Neural progenitor cell (in vitro differentiated cells): ENCODE results near the gene SSBP2.

Source experiments
- EZH2 ChIP-seq: fragments of 200-600 bp; sonication (generic); IDR thresholded peaks from 2 replicates; pipeline ENCODE4 v1.6.1; 2017; ENCODE audit warnings: antibody characterized with exemption, mild to moderate bottlenecking, moderate library complexity
- EZH2phosphoT487 ChIP-seq: fragments of 200-600 bp; sonication (generic); IDR thresholded peaks from 2 replicates; pipeline ENCODE4 v1.6.1; 2017; ENCODE audit warnings: antibody characterized with exemption
- TF ChIP-seq, protein P1 (sequence below): fragments of 200-600 bp; sonication (generic); IDR thresholded peaks from 2 replicates; pipeline ENCODE4 v1.5.1; 2017; ENCODE audit warnings: antibody characterized with exemption, mild to moderate bottlenecking

DNA sequence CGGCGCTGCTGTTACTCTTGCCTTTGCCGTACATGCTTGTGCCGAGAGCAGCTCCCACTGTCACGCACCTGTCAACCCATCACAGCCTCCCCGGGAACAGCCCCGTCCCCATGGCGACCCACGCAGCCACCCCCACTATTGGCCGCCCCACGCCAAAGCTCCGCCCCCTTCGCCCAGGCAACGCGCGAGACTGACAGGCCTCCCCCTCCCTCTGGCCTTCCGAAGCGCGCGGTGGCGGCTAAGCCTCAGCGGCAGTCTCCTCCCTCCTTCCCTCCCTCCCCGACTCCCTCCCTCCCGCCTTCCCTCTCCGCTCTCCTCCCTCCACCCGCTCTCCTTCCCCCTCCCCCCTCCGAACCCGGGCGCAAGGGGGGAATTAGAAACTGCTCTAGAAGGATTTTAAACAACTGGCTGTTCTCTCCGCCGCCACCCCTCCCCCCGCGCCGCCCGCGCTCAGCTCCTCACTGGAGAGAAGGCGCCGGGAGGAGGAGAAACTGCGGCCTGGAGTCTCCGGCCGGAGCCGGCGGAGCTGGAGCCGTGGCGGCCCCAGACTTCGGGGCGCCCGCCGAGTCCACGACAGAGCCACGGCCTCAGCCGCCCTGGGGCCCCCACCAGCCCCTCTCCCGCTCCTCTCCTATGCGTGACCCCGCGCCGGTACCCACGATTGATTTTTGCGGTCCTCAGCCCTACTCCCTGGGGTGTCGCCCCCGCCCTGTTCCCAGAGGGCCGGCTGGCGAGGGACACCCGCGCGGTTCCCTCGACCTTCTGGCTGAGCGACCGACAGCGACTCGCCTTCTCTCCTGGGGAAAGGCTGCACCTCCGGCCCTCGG lies at the start of gene SSBP2:
- TF ChIP-seq, protein P1, sequence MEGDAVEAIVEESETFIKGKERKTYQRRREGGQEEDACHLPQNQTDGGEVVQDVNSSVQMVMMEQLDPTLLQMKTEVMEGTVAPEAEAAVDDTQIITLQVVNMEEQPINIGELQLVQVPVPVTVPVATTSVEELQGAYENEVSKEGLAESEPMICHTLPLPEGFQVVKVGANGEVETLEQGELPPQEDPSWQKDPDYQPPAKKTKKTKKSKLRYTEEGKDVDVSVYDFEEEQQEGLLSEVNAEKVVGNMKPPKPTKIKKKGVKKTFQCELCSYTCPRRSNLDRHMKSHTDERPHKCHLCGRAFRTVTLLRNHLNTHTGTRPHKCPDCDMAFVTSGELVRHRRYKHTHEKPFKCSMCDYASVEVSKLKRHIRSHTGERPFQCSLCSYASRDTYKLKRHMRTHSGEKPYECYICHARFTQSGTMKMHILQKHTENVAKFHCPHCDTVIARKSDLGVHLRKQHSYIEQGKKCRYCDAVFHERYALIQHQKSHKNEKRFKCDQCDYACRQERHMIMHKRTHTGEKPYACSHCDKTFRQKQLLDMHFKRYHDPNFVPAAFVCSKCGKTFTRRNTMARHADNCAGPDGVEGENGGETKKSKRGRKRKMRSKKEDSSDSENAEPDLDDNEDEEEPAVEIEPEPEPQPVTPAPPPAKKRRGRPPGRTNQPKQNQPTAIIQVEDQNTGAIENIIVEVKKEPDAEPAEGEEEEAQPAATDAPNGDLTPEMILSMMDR: no peak
- TF ChIP-seq EZH2 (peak; percentile 42), EZH2phosphoT487 (no peak)
